ENCODE results near the gene TIMP3.
A peak's percentile ranks its signal among the peaks of the same experiment; 100 is the strongest.

TIMP3 gene

GRCh38 chr22:32775957-32776356 is 25.5 kb upstream of the TIMP3 start:
- CTCF ChIA-PET = no interaction called here
- peaks cover 21% of the 10 kb centered on the region for H3K27me3 Mint-ChIP-seq
- no peaks in the 10 kb centered on the region for H3K4me1 Mint-ChIP-seq
- H3K9me3 Mint-ChIP-seq = no peaks in the 10 kb centered on the region
- no peaks in the 10 kb centered on the region for H3K36me3 Mint-ChIP-seq
- no peak overlapping the region for H3K4me3 Mint-ChIP-seq
- no peak overlapping the region for H3K27ac Mint-ChIP-seq
- no peak for DNase-seq

GRCh38 chr22:32776397-32776796 is 25.1 kb upstream of the TIMP3 start:
- Mint-ChIP-seq H3K27me3 (peaks cover 21% of the 10 kb centered on the region), H3K9me3 (no peaks in the 10 kb centered on the region), H3K4me3 (no peak overlapping the region), H3K4me1 (no peaks in the 10 kb centered on the region), H3K36me3 (no peaks in the 10 kb centered on the region), H3K27ac (no peak overlapping the region)
- no peak for DNase-seq
- CTCF ChIA-PET = interaction anchor here (1.0 kb wide), 1 partner anchor 116 kb away, joined by 6 read pairs; no protein-coding TSS in a partner anchor

GRCh38 chr22:32776802-32777201 is 24.7 kb upstream of the TIMP3 start:
- Mint-ChIP-seq H3K27ac (no peak overlapping the region), H3K4me1 (no peaks in the 10 kb centered on the region), H3K27me3 (peaks cover 21% of the 10 kb centered on the region), H3K4me3 (no peak overlapping the region), H3K9me3 (no peaks in the 10 kb centered on the region), H3K36me3 (no peaks in the 10 kb centered on the region)
- CTCF ChIA-PET = interaction anchor here (1.0 to 2.1 kb wide), 2 partner anchors 20 to 116 kb away, joined by 5 to 6 read pairs; no protein-coding TSS in a partner anchor
- no peak for DNase-seq

DNA sequence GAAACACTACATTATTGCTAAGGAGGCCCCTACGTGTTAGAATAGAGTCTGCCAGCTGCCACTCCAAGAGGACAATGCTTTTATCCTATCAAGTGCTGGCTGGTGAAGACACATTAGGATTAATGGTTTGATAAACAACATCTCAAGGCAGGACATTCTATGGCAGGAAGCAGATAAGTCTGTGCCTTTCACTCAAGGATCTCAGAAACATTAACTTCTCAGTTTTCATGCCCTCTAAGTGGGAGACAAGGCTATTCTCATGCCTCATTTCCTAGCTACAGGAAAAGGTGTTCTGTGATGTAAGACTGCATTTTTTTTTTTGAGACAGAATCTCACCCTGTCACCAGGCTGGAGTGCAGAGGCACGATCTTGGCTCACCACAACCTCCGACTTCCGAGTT is 23.5 kb upstream of the TIMP3 start:
- H3K27ac Mint-ChIP-seq = no peak overlapping the region

GRCh38 chr22:32780726-32781310 is 20.7 kb upstream of the TIMP3 start:
- Mint-ChIP-seq H3K4me3 (no peak overlapping the region), H3K4me1 (no peaks in the 10 kb centered on the region), H3K27me3 (peaks cover 8% of the 10 kb centered on the region), H3K27ac (no peak overlapping the region), H3K9me3 (no peaks in the 10 kb centered on the region), H3K36me3 (no peaks in the 10 kb centered on the region)
- CTCF ChIA-PET = no interaction called here
- DNase-seq = no peak

More for the DNA sequence above, 23.5 kb upstream of the TIMP3 start:
- no peaks in the 10 kb centered on the region for H3K9me3 Mint-ChIP-seq
- CTCF ChIA-PET = interaction anchor here (0.7 to 2.1 kb wide), 2 partner anchors 19 to 782 kb away, joined by 3 to 5 read pairs; no protein-coding TSS in a partner anchor
- peaks cover 13% of the 10 kb centered on the region for H3K27me3 Mint-ChIP-seq
- DNase-seq = no peak
- H3K4me1 Mint-ChIP-seq = no peaks in the 10 kb centered on the region
- no peak overlapping the region for H3K4me3 Mint-ChIP-seq
- no peaks in the 10 kb centered on the region for H3K36me3 Mint-ChIP-seq

GRCh38 chr22:32781695-32782094 is 19.8 kb upstream of the TIMP3 start:
- no peak for DNase-seq
- peaks cover 8% of the 10 kb centered on the region for H3K27me3 Mint-ChIP-seq
- no peaks in the 10 kb centered on the region for H3K9me3 Mint-ChIP-seq
- CTCF ChIA-PET = no interaction called here
- no peaks in the 10 kb centered on the region for H3K36me3 Mint-ChIP-seq
- no peaks in the 10 kb centered on the region for H3K4me1 Mint-ChIP-seq
- H3K4me3 Mint-ChIP-seq = no peak overlapping the region
- no peak overlapping the region for H3K27ac Mint-ChIP-seq

DNA sequence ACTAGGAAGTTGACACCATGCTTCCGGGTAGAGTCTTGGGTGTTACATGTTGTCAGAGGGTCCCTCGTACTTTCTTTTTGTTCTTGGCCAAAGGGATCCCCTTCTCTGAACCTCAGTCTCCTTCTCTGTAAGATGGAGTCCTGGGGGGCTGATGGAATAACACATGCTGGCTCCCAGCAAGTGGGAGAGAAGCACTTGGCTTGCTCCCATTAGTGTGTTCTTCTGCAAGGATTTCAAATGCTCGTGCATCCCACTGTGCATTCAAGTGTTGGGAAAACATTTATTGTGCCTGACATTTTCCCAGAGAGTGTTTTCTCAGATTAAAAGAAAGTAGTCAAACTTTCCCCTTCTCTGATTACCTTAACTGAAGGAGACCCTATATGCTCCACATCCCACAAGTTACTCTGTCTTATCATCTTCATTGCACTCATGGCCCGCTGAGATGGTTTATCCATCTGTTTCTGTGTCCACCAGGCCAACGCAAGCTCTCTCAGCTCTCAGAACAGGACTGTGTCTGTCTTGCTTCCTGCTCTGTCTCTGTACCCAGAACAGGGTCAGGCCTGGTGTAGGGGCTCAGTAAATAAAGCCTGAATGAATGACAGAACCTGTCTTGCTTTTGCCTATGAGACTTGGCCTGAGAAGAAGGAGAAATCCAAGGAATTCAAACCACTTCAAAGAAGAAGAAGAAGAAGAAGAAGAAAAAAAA is 16.0 kb upstream of the TIMP3 start:
- no peak overlapping the region for H3K4me3 Mint-ChIP-seq
- no peak overlapping the region for H3K27ac Mint-ChIP-seq
- H3K36me3 Mint-ChIP-seq = no peaks in the 10 kb centered on the region
- CTCF ChIA-PET = no interaction called here
- DNase-seq = no peak
- no peaks in the 10 kb centered on the region for H3K9me3 Mint-ChIP-seq
- no peaks in the 10 kb centered on the region for H3K4me1 Mint-ChIP-seq
- peaks cover 8% of the 10 kb centered on the region for H3K27me3 Mint-ChIP-seq

- no peak overlapping the region for H3K4me3 Mint-ChIP-seq
- peaks cover 8% of the 10 kb centered on the region for H3K27me3 Mint-ChIP-seq
- CTCF ChIA-PET = interaction anchor here (1.7 kb wide), 1 partner anchor 11 kb away, joined by 7 read pairs; no protein-coding TSS in a partner anchor
- DNase-seq = no peak
- no peak overlapping the region for H3K27ac Mint-ChIP-seq
- H3K36me3 Mint-ChIP-seq = no peaks in the 10 kb centered on the region
- H3K4me1 Mint-ChIP-seq = no peaks in the 10 kb centered on the region
- H3K9me3 Mint-ChIP-seq = no peaks in the 10 kb centered on the region
Observed at GRCh38 chr22:32786027-32786418, 15.5 kb upstream of the TIMP3 start.

DNA sequence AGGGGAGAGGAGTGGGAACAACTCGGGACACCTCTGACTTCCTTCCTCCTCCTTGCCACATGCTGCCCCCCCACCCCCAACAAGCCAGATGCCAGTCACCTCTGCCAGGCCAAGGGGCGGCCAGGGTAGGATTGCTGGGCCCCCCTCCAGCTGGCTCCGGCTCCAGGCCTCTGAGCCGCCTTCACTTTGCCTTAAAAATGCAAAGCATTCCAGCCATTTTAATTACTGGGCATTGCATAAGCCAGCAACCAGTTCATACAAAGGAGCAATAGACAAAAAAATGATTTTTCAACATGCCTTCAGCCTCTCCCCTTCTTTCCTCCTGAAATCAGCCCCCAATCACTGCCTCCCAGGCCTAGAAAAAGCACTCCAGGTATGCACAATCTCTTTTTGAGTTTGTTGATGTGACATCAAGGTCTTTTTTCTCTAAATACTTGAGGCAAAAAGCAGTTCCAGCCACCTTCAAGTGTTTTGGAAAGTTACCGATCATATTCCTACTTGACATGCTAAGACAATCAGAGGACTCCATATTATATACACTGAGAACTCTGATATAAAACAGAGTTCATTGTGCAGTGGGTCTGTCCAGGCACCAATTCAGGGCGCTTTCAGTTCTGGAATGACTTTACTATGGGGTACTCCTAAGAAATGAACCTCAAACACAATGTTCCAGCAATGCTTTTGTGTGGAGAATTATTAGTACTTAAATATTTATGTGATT is 12.4 kb upstream of the TIMP3 start:
- H3K27ac Mint-ChIP-seq = no peak overlapping the region
- no peaks in the 10 kb centered on the region for H3K36me3 Mint-ChIP-seq
- DNase-seq = no peak
- no peak overlapping the region for H3K4me3 Mint-ChIP-seq
- no peaks in the 10 kb centered on the region for H3K4me1 Mint-ChIP-seq
- H3K9me3 Mint-ChIP-seq = no peaks in the 10 kb centered on the region
- CTCF ChIA-PET = interaction anchor here (2.0 kb wide), 1 partner anchor 129 kb away, joined by 8 read pairs; no protein-coding TSS in a partner anchor
- H3K27me3 Mint-ChIP-seq = peaks cover 8% of the 10 kb centered on the region

DNA sequence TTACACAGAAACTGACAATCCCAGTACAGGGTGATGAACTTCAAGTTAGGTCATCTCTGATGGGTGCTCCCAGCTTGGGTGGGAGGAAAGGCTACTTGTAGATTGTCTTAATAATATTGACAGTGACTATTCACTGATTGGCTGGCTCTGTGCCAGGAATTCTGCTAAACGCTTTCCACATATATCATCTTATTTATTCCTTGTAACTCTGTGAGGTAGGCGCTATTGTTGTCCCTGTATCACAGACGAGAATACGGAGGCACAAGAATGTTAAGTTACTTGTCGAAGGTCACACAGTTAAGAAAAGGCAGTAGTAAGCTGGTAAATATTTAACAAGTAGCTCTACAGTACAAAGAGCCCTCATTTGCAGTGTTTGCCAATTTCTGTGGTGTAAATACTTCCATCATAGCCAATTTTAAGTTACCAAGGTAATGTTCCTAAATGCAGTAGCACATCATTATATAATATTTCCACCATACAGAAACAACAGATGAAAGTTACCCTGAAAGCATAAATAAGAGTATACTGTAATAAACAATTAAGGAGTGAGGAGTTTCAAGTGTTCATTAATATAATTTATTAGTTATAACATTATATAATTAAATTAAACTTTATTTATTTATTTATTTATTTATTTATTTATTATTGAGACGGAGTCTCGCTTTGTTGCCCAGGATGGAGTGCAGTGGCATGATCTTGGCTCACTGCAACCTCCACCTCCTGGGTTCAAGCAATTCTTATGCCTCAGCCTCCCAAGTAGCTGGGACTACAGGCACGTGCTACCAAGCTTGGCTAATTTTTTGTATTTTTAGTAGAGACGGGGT is 11.5 kb upstream of the TIMP3 start:
- H3K4me1 Mint-ChIP-seq = no peaks in the 10 kb centered on the region
- CTCF ChIA-PET = interaction anchor here (2.0 kb wide), 1 partner anchor 130 kb away, joined by 8 read pairs; no protein-coding TSS in a partner anchor
- H3K27ac Mint-ChIP-seq = peak overlapping the region; percentile 39
- peaks cover 12% of the 10 kb centered on the region for H3K27me3 Mint-ChIP-seq
- no peak for DNase-seq
- no peak overlapping the region for H3K4me3 Mint-ChIP-seq
- no peaks in the 10 kb centered on the region for H3K9me3 Mint-ChIP-seq
- no peaks in the 10 kb centered on the region for H3K36me3 Mint-ChIP-seq

GRCh38 chr22:32791056-32791455 is 10.4 kb upstream of the TIMP3 start:
- Mint-ChIP-seq H3K9me3 (no peaks in the 10 kb centered on the region), H3K4me3 (no peak overlapping the region), H3K36me3 (no peaks in the 10 kb centered on the region), H3K4me1 (no peaks in the 10 kb centered on the region), H3K27ac (no peak overlapping the region), H3K27me3 (peaks cover 17% of the 10 kb centered on the region)
- DNase-seq = no peak
- CTCF ChIA-PET = interaction anchor here (2.0 kb wide), 1 partner anchor 131 kb away, joined by 8 read pairs; no protein-coding TSS in a partner anchor

DNA sequence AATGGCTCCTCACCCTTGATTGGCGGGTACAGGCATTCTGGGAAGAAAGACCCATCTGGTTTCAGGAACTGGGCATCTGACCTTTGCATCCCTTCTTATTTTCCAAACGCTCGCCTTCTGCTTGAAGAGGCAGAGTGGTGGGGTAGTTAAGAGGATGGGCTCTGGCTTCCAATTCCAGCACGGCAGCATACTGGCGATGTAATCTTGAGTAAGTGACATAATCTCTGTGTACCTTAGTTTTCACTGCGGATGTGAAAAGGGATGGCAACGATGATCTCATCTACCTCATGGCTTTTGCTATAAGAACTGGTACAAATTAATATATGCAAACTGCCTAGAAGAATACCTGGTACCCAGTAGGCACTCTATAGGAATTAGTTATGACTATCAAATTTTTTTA is 10.0 kb upstream of the TIMP3 start:
- no peak overlapping the region for H3K4me3 Mint-ChIP-seq
- no peak for DNase-seq
- CTCF ChIA-PET = no interaction called here
- H3K27ac Mint-ChIP-seq = no peak overlapping the region
- H3K4me1 Mint-ChIP-seq = no peaks in the 10 kb centered on the region
- no peaks in the 10 kb centered on the region for H3K36me3 Mint-ChIP-seq
- peaks cover 20% of the 10 kb centered on the region for H3K27me3 Mint-ChIP-seq
- no peaks in the 10 kb centered on the region for H3K9me3 Mint-ChIP-seq

DNA sequence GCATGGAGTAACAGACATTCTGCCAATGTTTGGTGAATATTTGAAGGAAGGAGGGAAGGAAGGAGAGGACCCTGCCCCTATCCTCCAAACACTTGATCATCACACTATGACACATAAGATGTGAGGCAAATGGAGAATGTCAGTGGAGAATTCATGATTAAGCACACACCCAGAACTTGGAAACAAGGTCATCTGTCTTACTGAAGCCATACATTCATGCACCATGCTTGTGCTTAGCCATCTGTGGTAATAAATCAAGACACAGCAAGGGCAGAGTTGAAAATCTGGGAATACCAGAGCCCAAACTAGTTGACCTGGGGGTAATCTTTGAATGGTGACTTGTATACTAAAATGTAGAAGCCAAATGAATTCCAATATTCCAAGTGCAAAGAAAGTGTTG is 7.9 kb upstream of the TIMP3 start:
- DNase-seq = no peak
- peaks cover 26% of the 10 kb centered on the region for H3K27me3 Mint-ChIP-seq
- no peak overlapping the region for H3K27ac Mint-ChIP-seq
- H3K4me3 Mint-ChIP-seq = no peak overlapping the region
- no peaks in the 10 kb centered on the region for H3K9me3 Mint-ChIP-seq
- no peaks in the 10 kb centered on the region for H3K4me1 Mint-ChIP-seq
- CTCF ChIA-PET = interaction anchor here (0.6 to 9.1 kb wide), 4 partner anchors 55 to 265 kb away, joined by 3 to 256 read pairs (median 7); no protein-coding TSS in a partner anchor
- H3K36me3 Mint-ChIP-seq = no peaks in the 10 kb centered on the region
